Measurements from ENCODE around the gene NACA2.

Gene NACA2

GRCh38 chr17:61586031-61586566 is 4.9 kb downstream of the NACA2 start:
- Histone ChIP-seq H3K27ac (ENCODE audit: low read depth, low read length) (no peak overlapping the region), H3K9ac (ENCODE audit: low read length) (no peak overlapping the region), H3K36me3 (ENCODE audit: insufficient read depth, low read length) (no peaks in the 10 kb centered on the region), H3K27me3 (ENCODE audit: control insufficient read depth in 1 of 2, insufficient read depth in 2 of 2, low read length in 2 of 2) (no peaks in the 10 kb centered on the region), H3K9me3 (ENCODE audit: low read length) (no peaks in the 10 kb centered on the region), H3K4me3 (ENCODE audit: low read depth in 1 of 2, low read length in 2 of 2) (no peak overlapping the region), H3K4me1 (ENCODE audit: insufficient read depth, low read length) (no peaks in the 10 kb centered on the region)

- H3K9ac ChIP-seq (ENCODE audit: low read length), result no peak overlapping the region
- no peak overlapping the region for H3K4me3 ChIP-seq (ENCODE audit: low read depth in 1 of 2, low read length in 2 of 2)
- no peaks in the 10 kb centered on the region for H3K9me3 ChIP-seq (ENCODE audit: low read length)
- no peaks in the 10 kb centered on the region for H3K36me3 ChIP-seq (ENCODE audit: insufficient read depth, low read length)
- no peaks in the 10 kb centered on the region for H3K4me1 ChIP-seq (ENCODE audit: insufficient read depth, low read length)
- H3K27ac ChIP-seq (ENCODE audit: low read depth, low read length), result no peak overlapping the region
- no peaks in the 10 kb centered on the region for H3K27me3 ChIP-seq (ENCODE audit: control insufficient read depth in 1 of 2, insufficient read depth in 2 of 2, low read length in 2 of 2)
Measured at GRCh38 chr17:61584866-61585265, 6.2 kb downstream of the NACA2 start.

GRCh38 chr17:61584266-61584665 is 6.8 kb downstream of the NACA2 start:
- Histone ChIP-seq H3K4me1 (ENCODE audit: insufficient read depth, low read length) (no peaks in the 10 kb centered on the region), H3K36me3 (ENCODE audit: insufficient read depth, low read length) (no peaks in the 10 kb centered on the region), H3K9ac (ENCODE audit: low read length) (no peak overlapping the region), H3K9me3 (ENCODE audit: low read length) (no peaks in the 10 kb centered on the region), H3K27me3 (ENCODE audit: control insufficient read depth in 1 of 2, insufficient read depth in 2 of 2, low read length in 2 of 2) (no peaks in the 10 kb centered on the region), H3K4me3 (ENCODE audit: low read depth in 1 of 2, low read length in 2 of 2) (no peak overlapping the region), H3K27ac (ENCODE audit: low read depth, low read length) (no peak overlapping the region)

- Histone ChIP-seq H3K9ac (ENCODE audit: low read length) (no peak overlapping the region), H3K36me3 (ENCODE audit: insufficient read depth, low read length) (no peaks in the 10 kb centered on the region), H3K4me1 (ENCODE audit: insufficient read depth, low read length) (no peaks in the 10 kb centered on the region), H3K27me3 (ENCODE audit: control insufficient read depth in 1 of 2, insufficient read depth in 2 of 2, low read length in 2 of 2) (no peaks in the 10 kb centered on the region), H3K4me3 (ENCODE audit: low read depth in 1 of 2, low read length in 2 of 2) (no peak overlapping the region), H3K27ac (ENCODE audit: low read depth, low read length) (no peak overlapping the region), H3K9me3 (ENCODE audit: low read length) (no peaks in the 10 kb centered on the region)
Measured at GRCh38 chr17:61583660-61584264, 7.3 kb downstream of the NACA2 start.

GRCh38 chr17:61583242-61583641 is 7.8 kb downstream of the NACA2 start:
- no peaks in the 10 kb centered on the region for H3K4me1 ChIP-seq (ENCODE audit: insufficient read depth, low read length)
- no peak overlapping the region for H3K9ac ChIP-seq (ENCODE audit: low read length)
- H3K9me3 ChIP-seq (ENCODE audit: low read length), result no peaks in the 10 kb centered on the region
- H3K4me3 ChIP-seq (ENCODE audit: low read depth in 1 of 2, low read length in 2 of 2), result no peak overlapping the region
- no peaks in the 10 kb centered on the region for H3K36me3 ChIP-seq (ENCODE audit: insufficient read depth, low read length)
- no peaks in the 10 kb centered on the region for H3K27me3 ChIP-seq (ENCODE audit: control insufficient read depth in 1 of 2, insufficient read depth in 2 of 2, low read length in 2 of 2)
- H3K27ac ChIP-seq (ENCODE audit: low read depth, low read length), result no peak overlapping the region

GRCh38 chr17:61582593-61582992 is 8.4 kb downstream of the NACA2 start:
- Histone ChIP-seq H3K36me3 (ENCODE audit: insufficient read depth, low read length) (no peaks in the 10 kb centered on the region), H3K4me3 (ENCODE audit: low read depth in 1 of 2, low read length in 2 of 2) (no peak overlapping the region), H3K9me3 (ENCODE audit: low read length) (no peaks in the 10 kb centered on the region), H3K4me1 (ENCODE audit: insufficient read depth, low read length) (no peaks in the 10 kb centered on the region), H3K27me3 (ENCODE audit: control insufficient read depth in 1 of 2, insufficient read depth in 2 of 2, low read length in 2 of 2) (no peaks in the 10 kb centered on the region), H3K9ac (ENCODE audit: low read length) (no peak overlapping the region), H3K27ac (ENCODE audit: low read depth, low read length) (no peak overlapping the region)

GRCh38 chr17:61581611-61582349 is 9.2 kb downstream of the NACA2 start:
- H3K4me1 ChIP-seq (ENCODE audit: insufficient read depth, low read length), result no peaks in the 10 kb centered on the region
- H3K27ac ChIP-seq (ENCODE audit: low read depth, low read length), result no peak overlapping the region
- no peak overlapping the region for H3K9ac ChIP-seq (ENCODE audit: low read length)
- H3K9me3 ChIP-seq (ENCODE audit: low read length), result no peaks in the 10 kb centered on the region
- no peaks in the 10 kb centered on the region for H3K36me3 ChIP-seq (ENCODE audit: insufficient read depth, low read length)
- no peaks in the 10 kb centered on the region for H3K27me3 ChIP-seq (ENCODE audit: control insufficient read depth in 1 of 2, insufficient read depth in 2 of 2, low read length in 2 of 2)
- H3K4me3 ChIP-seq (ENCODE audit: low read depth in 1 of 2, low read length in 2 of 2), result no peak overlapping the region

GRCh38 chr17:61580502-61580901 is 10.5 kb downstream of the NACA2 start:
- Histone ChIP-seq H3K27me3 (ENCODE audit: control insufficient read depth in 1 of 2, insufficient read depth in 2 of 2, low read length in 2 of 2) (no peaks in the 10 kb centered on the region), H3K9me3 (ENCODE audit: low read length) (no peaks in the 10 kb centered on the region), H3K4me3 (ENCODE audit: low read depth in 1 of 2, low read length in 2 of 2) (no peak overlapping the region), H3K4me1 (ENCODE audit: insufficient read depth, low read length) (no peaks in the 10 kb centered on the region), H3K36me3 (ENCODE audit: insufficient read depth, low read length) (no peaks in the 10 kb centered on the region), H3K9ac (ENCODE audit: low read length) (no peak overlapping the region), H3K27ac (ENCODE audit: low read depth, low read length) (no peak overlapping the region)

- H3K36me3 ChIP-seq (ENCODE audit: insufficient read depth, low read length), result no peaks in the 10 kb centered on the region
- no peak overlapping the region for H3K9ac ChIP-seq (ENCODE audit: low read length)
- H3K9me3 ChIP-seq (ENCODE audit: low read length), result no peaks in the 10 kb centered on the region
- H3K27ac ChIP-seq (ENCODE audit: low read depth, low read length), result no peak overlapping the region
- H3K4me1 ChIP-seq (ENCODE audit: insufficient read depth, low read length), result no peaks in the 10 kb centered on the region
- no peaks in the 10 kb centered on the region for H3K27me3 ChIP-seq (ENCODE audit: control insufficient read depth in 1 of 2, insufficient read depth in 2 of 2, low read length in 2 of 2)
- no peak overlapping the region for H3K4me3 ChIP-seq (ENCODE audit: low read depth in 1 of 2, low read length in 2 of 2)
Measured at GRCh38 chr17:61579961-61580360, 11.1 kb downstream of the NACA2 start.

- Histone ChIP-seq H3K9ac (ENCODE audit: low read length) (no peak overlapping the region), H3K4me1 (ENCODE audit: insufficient read depth, low read length) (no peaks in the 10 kb centered on the region), H3K36me3 (ENCODE audit: insufficient read depth, low read length) (no peaks in the 10 kb centered on the region), H3K9me3 (ENCODE audit: low read length) (no peaks in the 10 kb centered on the region), H3K4me3 (ENCODE audit: low read depth in 1 of 2, low read length in 2 of 2) (no peak overlapping the region), H3K27ac (ENCODE audit: low read depth, low read length) (no peak overlapping the region), H3K27me3 (ENCODE audit: control insufficient read depth in 1 of 2, insufficient read depth in 2 of 2, low read length in 2 of 2) (no peaks in the 10 kb centered on the region)
Measured at GRCh38 chr17:61579347-61579746, 11.7 kb downstream of the NACA2 start.

- Histone ChIP-seq H3K4me1 (ENCODE audit: insufficient read depth, low read length) (no peaks in the 10 kb centered on the region), H3K27me3 (ENCODE audit: control insufficient read depth in 1 of 2, insufficient read depth in 2 of 2, low read length in 2 of 2) (no peaks in the 10 kb centered on the region), H3K36me3 (ENCODE audit: insufficient read depth, low read length) (no peaks in the 10 kb centered on the region), H3K27ac (ENCODE audit: low read depth, low read length) (no peak overlapping the region), H3K4me3 (ENCODE audit: low read depth in 1 of 2, low read length in 2 of 2) (no peak overlapping the region), H3K9me3 (ENCODE audit: low read length) (no peaks in the 10 kb centered on the region), H3K9ac (ENCODE audit: low read length) (no peak overlapping the region)
Measured at GRCh38 chr17:61578645-61579044, 12.4 kb downstream of the NACA2 start.

GRCh38 chr17:61575983-61576382 is 15.0 kb downstream of the NACA2 start:
- Histone ChIP-seq H3K27me3 (ENCODE audit: control insufficient read depth in 1 of 2, insufficient read depth in 2 of 2, low read length in 2 of 2) (no peaks in the 10 kb centered on the region), H3K36me3 (ENCODE audit: insufficient read depth, low read length) (no peaks in the 10 kb centered on the region), H3K9me3 (ENCODE audit: low read length) (no peaks in the 10 kb centered on the region), H3K27ac (ENCODE audit: low read depth, low read length) (no peak overlapping the region), H3K9ac (ENCODE audit: low read length) (no peak overlapping the region), H3K4me1 (ENCODE audit: insufficient read depth, low read length) (no peaks in the 10 kb centered on the region), H3K4me3 (ENCODE audit: low read depth in 1 of 2, low read length in 2 of 2) (no peak overlapping the region)
